K562 (cell line): ENCODE data around the gene ZNF778. TPM values are rescaled to one million over a fixed set of nuclear protein-coding genes. Genes with fewer than 3 reads are reported as not detected.

Source experiments
- ELK3 ChIP-seq: fragments of 450-650 bp; formaldehyde crosslinking; IDR thresholded peaks from 2 replicates; pipeline ENCODE4 v1.4.0; 2020; ENCODE audit warnings: mild to moderate bottlenecking
- ESRRA ChIP-seq: fragments of 450-650 bp; IDR thresholded peaks from 2 replicates; pipeline ENCODE4 v1.6.1; 2014; ENCODE audit warnings: low read depth, mild to moderate bottlenecking, moderate library complexity, borderline replicate concordance
- ETV1 ChIP-seq: fragments of 450-650 bp; conservative IDR thresholded peaks from 2 replicates; pipeline ENCODE4 v1.6.1; 2016; ENCODE audit warnings: missing genetic modification characterization, control low read depth, low read depth, missing compliant biosample characterization
- HNRNPK ChIP-seq: fragments of 200-400 bp; formaldehyde crosslinking; IDR thresholded peaks from one replicate; pipeline ENCODE4 v1.6.1; 2018; ENCODE audit warnings: mild to moderate bottlenecking, low read depth, low read length; ENCODE audit not compliant: poor library complexity, severe bottlenecking
- PYGO2 ChIP-seq: fragments of 450-650 bp; IDR thresholded peaks from 2 replicates; pipeline ENCODE4 v1.6.1; 2016; ENCODE audit warnings: mild to moderate bottlenecking, missing genetic modification characterization, moderate library complexity, missing compliant biosample characterization
- REST ChIP-seq, 2 experiments: fragments of 450-650 bp; formaldehyde crosslinking in 1 of 2; IDR thresholded peaks; 2 replicates each; pipeline versions ENCODE4 v1.4.0 to v1.6.1; 2014 to 2020; ENCODE audit warnings: mild to moderate bottlenecking in 2 of 2, borderline replicate concordance in 1 of 2, low read depth in 1 of 2
- SRF ChIP-seq, 2 experiments: fragments of 250-450, 450-650 bp in 1 of 2; sonication (Bioruptor Pico) in 1 of 2; sonication (generic) in 1 of 2; formaldehyde crosslinking; IDR thresholded peaks; 2 replicates each; pipeline versions ENCODE4 v1.5.0 to v1.5.1; 2020 to 2022; ENCODE audit warnings: mild to moderate bottlenecking in 1 of 2, missing genetic modification reagents in 1 of 2
- TFE3 ChIP-seq: fragments of 450-650 bp; formaldehyde crosslinking; IDR thresholded peaks from 2 replicates; pipeline ENCODE4 v1.4.0; 2020; ENCODE audit warnings: mild to moderate bottlenecking, mixed read lengths
- TSC22D4 ChIP-seq: fragments of 450-650 bp; IDR thresholded peaks from 2 replicates; pipeline ENCODE4 v1.6.1; 2016; ENCODE audit warnings: missing genetic modification characterization, missing biosample characterization, control low read depth
- ZNF124 ChIP-seq: sonication (generic); formaldehyde crosslinking; IDR thresholded peaks from 2 replicates; pipeline ENCODE4 v1.8.1; 2022; ENCODE audit warnings: missing genetic modification reagents
- ZNF431 ChIP-seq: sonication (generic); formaldehyde crosslinking; IDR thresholded peaks from 2 replicates; pipeline ENCODE4 v1.8.0; 2022; ENCODE audit warnings: mild to moderate bottlenecking, missing genetic modification reagents
- ZNF512 ChIP-seq: IDR thresholded peaks from 2 replicates; pipeline ENCODE4 v1.6.1; 2016; ENCODE audit warnings: missing genetic modification characterization, missing compliant biosample characterization
- polyA plus RNA-seq, 8 experiments: library from polyadenylated mRNA; depleted of rRNA in 4 of 8; stranded (reverse) in 5 of 8; unstranded in 3 of 8; fragments of >200 nt; fragmentation: Nextera tagmentation in 2 of 8; fragmentation: Illumina TruSeq in 1 of 8; extraction: Ambion mirVana in 2 of 8; extraction: Trizol in 1 of 8; gene quantifications; 2 replicates each; pipeline versions ENCODE4 v1.2.1 to v1.2.3, GENCODE V29; 2011 to 2014; ENCODE audit warnings: inconsistent platforms in 1 of 8, missing spikeins in 1 of 8
- total RNA-seq, 7 experiments: library from RNA; depleted of rRNA in 6 of 7; stranded (reverse); fragments of >200 nt in 6 of 7; fragmentation: Illumina TruSeq in 2 of 7; extraction: Trizol in 2 of 7; gene quantifications; 2 replicates each; pipeline versions ENCODE4 v1.2.1 to v1.2.3, GENCODE V29; 2011 to 2021; ENCODE audit warnings: low replicate concordance in 1 of 7

ZNF778 gene
- total and polyA plus RNA-seq, 9 of the 15 experiments (the other 6 are each of a cell fraction or from before 2014, with no cell fraction given), result 0.70 to 60.6 (median 7.5) TPM

- TF ChIP-seq ELK3 (CRISPR knock-in tag) (no peak), PYGO2 (tag) (no peak), TFE3 (CRISPR knock-in tag) (no peak), ESRRA (no peak; the same call in 1 of the 2 replicates), SRF (CRISPR knock-in tag; IDR thresholded peaks at IDR 0.05) (peak; percentile 36 to 57; a peak in 1 of 4 replicates), ZNF124 (CRISPR knock-in tag) (no peak), HNRNPK (no peak), ZNF512 (tag) (no peak), ZNF431 (CRISPR knock-in tag) (no peak), TSC22D4 (no peak), REST (IDR thresholded peaks at IDR 0.05; ENCODE audit: borderline replicate concordance) (no peak; the same call in 1 of the 2 replicates), REST (CRISPR knock-in tag; IDR thresholded peaks at IDR 0.05; ENCODE audit: low read depth) (peak; percentile 73), ETV1 (tag) (peak; percentile 90)
Measured at GRCh38 chr16:89241187-89242007, 23.9 kb downstream of the ZNF778 start (continued).
